NCI-H524 treated with DMSO at 0.1 percent for 48 hours (cell line): ENCODE data around the gene FETUB.
"Not testable (repeated sequence)": the region's sequence is repeated elsewhere in the genome, so short reads cannot be mapped to it uniquely, and the experiment has no call there.

Experiments
- DNase-seq: peaks from one replicate; lab custom pipeline; 2025; lab: John Stamatoyannopoulos, UW

The FETUB gene

DNA sequence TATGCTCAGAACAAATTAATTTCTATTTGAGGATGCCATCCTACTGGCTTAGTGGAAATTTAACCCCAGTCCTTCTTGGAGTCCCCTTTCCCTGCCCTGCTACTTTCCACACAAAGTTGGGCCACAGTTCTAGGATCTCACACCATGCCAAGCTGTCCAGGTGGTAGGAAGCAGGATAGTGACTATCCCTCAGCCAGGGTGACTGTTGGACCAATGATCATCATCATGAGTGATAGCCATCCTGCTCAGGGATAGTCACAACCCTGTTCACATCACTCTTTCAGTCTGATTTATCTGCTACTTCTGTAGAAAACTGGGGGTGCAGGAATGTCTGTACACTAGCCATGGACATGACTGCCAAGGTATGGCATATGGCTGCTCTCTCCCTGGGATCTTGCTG is 38.4 kb downstream of the FETUB start:
- no peak for DNase-seq

DNA sequence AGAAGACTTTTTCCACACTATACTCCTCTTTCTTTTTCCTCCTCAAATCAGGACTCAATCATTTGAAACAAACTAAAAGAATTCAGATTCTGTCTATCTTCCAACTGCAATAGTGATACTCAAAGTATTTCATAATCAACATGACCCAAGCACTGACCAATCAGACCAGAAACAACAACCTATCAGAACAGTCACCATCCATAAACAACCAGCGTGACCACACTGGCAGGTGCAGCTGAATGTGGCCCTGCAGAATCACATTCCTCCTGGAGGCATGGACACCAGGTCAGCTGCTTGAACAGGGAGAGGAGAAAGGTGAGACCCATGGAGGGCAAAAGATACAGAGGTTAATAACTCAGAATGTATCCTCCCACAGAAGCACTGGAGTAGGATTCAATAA is 39.0 kb downstream of the FETUB start:
- DNase-seq, result no peak

- no peak for DNase-seq
These were observed 40.7 kb downstream of the FETUB start for GRCh38 chr3:186680869-186681268.

DNA sequence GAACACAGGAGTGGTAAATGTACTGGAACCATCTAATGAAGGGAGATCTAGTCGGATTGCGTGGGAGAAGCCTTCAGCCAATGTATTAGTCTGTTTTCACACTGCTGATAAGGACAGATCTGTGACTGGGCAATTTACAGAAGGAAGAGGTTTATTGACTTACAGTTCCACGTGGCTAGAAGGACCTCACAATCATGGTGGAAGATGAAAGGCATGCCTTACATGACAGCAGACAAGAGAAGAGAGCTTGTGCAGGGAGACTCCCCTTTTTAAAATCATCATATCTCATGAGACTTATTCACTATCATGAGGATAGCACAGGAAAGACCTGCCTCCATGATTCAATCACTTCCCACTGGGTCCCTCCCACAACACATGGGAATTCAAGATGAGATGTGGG is 42.6 kb downstream of the FETUB start:
- DNase-seq, result no peak

DNA sequence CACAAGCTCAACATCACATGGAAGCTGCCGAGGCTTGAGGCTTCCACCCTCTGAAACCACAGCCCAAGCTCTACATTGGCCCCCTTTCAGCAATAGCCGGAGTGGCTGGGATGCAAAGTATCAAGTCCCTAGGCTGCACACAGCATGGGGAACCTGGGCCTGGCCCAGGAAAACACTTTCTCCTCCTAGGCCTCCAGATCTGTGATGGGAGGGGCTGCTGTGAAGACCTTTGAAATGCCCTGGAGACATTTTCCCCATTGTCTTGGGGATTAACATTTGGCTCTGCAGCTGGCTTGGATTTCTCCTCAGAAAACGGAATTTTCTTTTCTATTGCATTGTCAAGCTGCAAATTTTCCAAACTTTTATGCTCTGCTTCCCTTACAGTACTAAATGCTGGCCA is 43.8 kb downstream of the FETUB start:
- DNase-seq, result no peak

DNA sequence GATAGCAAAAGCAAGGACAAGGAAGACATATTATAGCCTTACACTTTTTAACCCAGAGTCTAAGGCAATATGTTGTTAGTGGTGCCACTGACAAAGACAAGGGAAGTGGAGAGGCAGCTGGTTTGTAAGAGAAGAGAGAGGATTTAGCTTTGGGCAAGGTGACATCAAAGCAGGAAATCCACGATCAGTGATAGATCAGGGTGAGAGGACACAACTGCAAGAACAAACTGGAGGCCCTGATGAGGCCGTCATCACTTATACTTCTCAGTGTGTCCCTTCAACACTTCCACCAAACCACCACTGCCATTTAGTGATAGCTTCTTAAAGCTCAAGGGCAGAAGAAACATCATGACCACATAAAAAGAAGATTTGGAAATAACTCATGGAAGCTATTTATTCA is 46.3 kb downstream of the FETUB start:
- not testable (repeated sequence) for DNase-seq

- no peak for DNase-seq
These were observed 47.0 kb downstream of the FETUB start for GRCh38 chr3:186687120-186687651.

GRCh38 chr3:186690304-186690703 is 50.1 kb downstream of the FETUB start:
- DNase-seq, result not testable (repeated sequence)

GRCh38 chr3:186691676-186692075 is 51.5 kb downstream of the FETUB start:
- DNase-seq, result no peak

DNA sequence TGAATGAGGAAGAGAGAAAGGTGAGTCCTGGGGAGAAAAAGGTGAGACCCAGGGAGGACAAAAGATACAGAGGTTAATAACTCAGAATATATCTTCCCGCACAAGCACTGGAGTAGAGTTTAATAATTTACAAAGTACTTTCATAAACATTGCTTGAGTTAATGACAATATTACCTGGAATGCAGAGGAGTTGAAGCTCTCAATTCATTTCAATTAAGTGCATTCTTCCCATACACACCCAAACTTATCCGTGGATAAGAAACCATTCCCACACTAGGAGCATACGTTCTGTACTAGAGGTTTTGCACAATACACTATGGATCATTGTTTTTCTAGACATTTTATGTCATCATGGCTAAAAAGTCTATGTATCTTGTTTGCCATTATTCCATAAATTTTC is 53.6 kb downstream of the FETUB start:
- no peak for DNase-seq

- no peak for DNase-seq
These were observed 54.3 kb downstream of the FETUB start for GRCh38 chr3:186694288-186695032.

- no peak for DNase-seq
These were observed 56.3 kb downstream of the FETUB start for GRCh38 chr3:186696522-186696921.

DNA sequence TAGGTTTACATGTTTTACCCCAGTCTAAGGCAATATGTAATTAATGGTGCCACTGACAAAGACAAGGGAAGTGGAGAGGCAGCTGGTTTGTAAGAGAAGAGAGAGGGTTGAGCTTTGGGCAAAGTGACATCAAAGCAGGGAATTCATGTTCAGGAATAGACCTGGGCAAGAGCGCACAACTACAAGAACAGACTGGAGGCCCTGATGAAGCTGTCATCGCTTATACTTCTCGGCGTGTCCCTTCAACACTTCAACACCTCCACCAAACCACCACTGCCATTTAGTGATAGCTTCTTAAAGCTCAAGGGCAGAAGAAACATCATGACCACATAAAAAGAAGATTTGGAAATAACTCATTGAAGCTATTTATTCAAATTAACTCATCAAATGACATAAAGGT is 57.3 kb downstream of the FETUB start:
- no peak for DNase-seq

GRCh38 chr3:186700267-186700666 is 60.1 kb downstream of the FETUB start:
- no peak for DNase-seq

DNA sequence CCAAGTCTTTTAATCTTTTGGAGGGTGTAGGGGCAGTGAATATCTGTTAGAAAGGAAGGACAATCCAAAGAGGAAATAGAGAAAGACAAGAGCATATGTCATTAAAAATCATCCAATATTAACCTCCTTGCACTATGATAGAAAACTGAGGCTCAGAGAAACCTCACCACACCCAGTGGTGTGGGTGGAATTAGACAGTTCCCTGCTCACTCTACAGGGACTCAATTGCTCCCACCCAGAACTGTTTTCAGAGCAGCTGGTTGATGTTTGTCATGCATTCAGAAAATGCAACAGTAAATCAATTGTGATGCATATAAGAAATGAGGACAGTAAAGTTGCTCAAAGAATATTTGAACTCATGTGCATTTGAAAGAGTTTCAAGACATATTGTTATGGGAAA is 62.3 kb downstream of the FETUB start:
- not testable (repeated sequence) for DNase-seq
